A549 (cell line): ENCODE results near the gene AUTS2. TPM values are rescaled to one million over a fixed set of nuclear protein-coding genes. Genes with fewer than 3 reads are reported as not detected.

ENCODE experiments used
- ATAC-seq, 2 experiments: fragments of 200-7000 bp in 1 of 2; fragments of >200 bp in 1 of 2; cut with Nextera tagmentation in 1 of 2; cut with Tn5 transposase in 1 of 2; 3 replicates each; pipeline versions ENCODE4 v1.8.0 to v1.9.1; 2018 to 2020; ENCODE audit warnings: mild to moderate bottlenecking in 1 of 2, moderate library complexity in 1 of 2
- CTCF ChIA-PET: fragments of 300-600 bp; sonication (Branson Sonifier 250); formaldehyde crosslinking; extraction: SDS; loops from one replicate; lab custom pipeline; 2021; ENCODE audit warnings: antibody characterized with exemption, inconsistent platforms; lab: Yijun Ruan, JAX
- POLR2A ChIA-PET: fragments of 350-600 bp; formaldehyde crosslinking; extraction: SDS; loops from one replicate; lab custom pipeline; 2021; ENCODE audit warnings: antibody characterized with exemption, inconsistent platforms; lab: Yijun Ruan, JAX
- DNase-seq, 2 experiments: peaks; one replicate each; pipeline versions ENCODE4 v3.0.0 to v3.0.0-alpha.2; 2011 to 2016; ENCODE audit warnings: low read depth in 1 of 2, low spot score in 1 of 2
- FAIRE-seq: peaks from 2 replicates; lab custom pipeline; 2011; peaks lifted over from hg19 to GRCh38; lab: Jason Lieb, UNC
- H3K27ac ChIP-seq, 2 experiments: fragments of >200 bp; sonication (Bioruptor Twin); formaldehyde crosslinking; 3 replicates each; pipeline ENCODE4 v1.5.1; 2016 to 2017
- H3K4me1 ChIP-seq: fragments of >200 bp; sonication (Bioruptor Twin); formaldehyde crosslinking; 3 replicates; pipeline ENCODE4 v1.6.1; 2016
- H3K4me2 ChIP-seq: fragments of >200 bp; sonication (Bioruptor Twin); formaldehyde crosslinking; 3 replicates; pipeline ENCODE4 v1.6.1; 2016
- H3K4me3 ChIP-seq: fragments of >200 bp; sonication (Bioruptor Twin); formaldehyde crosslinking; 3 replicates; pipeline ENCODE4 v1.5.1; 2016
- H3K9me3 ChIP-seq: fragments of >200 bp; sonication (Bioruptor Twin); formaldehyde crosslinking; 3 replicates; pipeline ENCODE4 v1.6.1; 2016
- BHLHE40 ChIP-seq: IDR thresholded peaks from 2 replicates; pipeline ENCODE4 v1.6.1; 2012; ENCODE audit warnings: low read depth, low read length, inconsistent platforms
- CHD4 ChIP-seq: fragments of 200-600 bp; sonication (generic); IDR thresholded peaks from 2 replicates; pipeline ENCODE4 v1.6.1; 2016; ENCODE audit warnings: antibody characterized with exemption, mild to moderate bottlenecking, borderline replicate concordance
- EHMT2 ChIP-seq: fragments of 200-600 bp; sonication (generic); IDR thresholded peaks from 2 replicates; pipeline ENCODE4 v1.6.1; 2016; ENCODE audit warnings: antibody characterized with exemption, low read depth, mild to moderate bottlenecking, moderate library complexity
- EP300 ChIP-seq, 2 experiments: fragments of >200 bp; sonication (Bioruptor Twin); formaldehyde crosslinking; IDR thresholded peaks; 2 replicates in 1 of 2; 3 replicates in 1 of 2; pipeline ENCODE4 v1.6.1; 2016 to 2017
- FOSB ChIP-seq: fragments of 250-450 bp; sonication (Bioruptor Pico); IDR thresholded peaks from 2 replicates; pipeline ENCODE4 v1.5.0; 2020; ENCODE audit warnings: mild to moderate bottlenecking, moderate library complexity
- FOXS1 ChIP-seq: fragments of 250-450 bp; sonication (Bioruptor Pico); IDR thresholded peaks from 2 replicates; pipeline ENCODE4 v1.5.0; 2020; ENCODE audit warnings: mild to moderate bottlenecking, moderate library complexity
- GATA3 ChIP-seq: IDR thresholded peaks from 2 replicates; pipeline ENCODE4 v1.6.1; 2012; ENCODE audit warnings: borderline replicate concordance
- HDAC2 ChIP-seq: fragments of 200-600 bp; sonication (generic); IDR thresholded peaks from 2 replicates; pipeline ENCODE4 v1.6.1; 2016
- HOXB5 ChIP-seq: fragments of 250-450 bp; sonication (Bioruptor Pico); IDR thresholded peaks from 2 replicates; pipeline ENCODE4 v1.5.0; 2020; ENCODE audit warnings: mild to moderate bottlenecking, moderate library complexity
- JUN ChIP-seq, 2 experiments: fragments of >200 bp; sonication (Bioruptor Twin); formaldehyde crosslinking; IDR thresholded peaks; 2 replicates in 1 of 2; 3 replicates in 1 of 2; pipeline ENCODE4 v1.6.1; 2016 to 2017
- KDM1A ChIP-seq: fragments of 200-600 bp; sonication (generic); IDR thresholded peaks from 2 replicates; pipeline ENCODE4 v1.6.1; 2016; ENCODE audit warnings: low read depth, mild to moderate bottlenecking
- MAZ ChIP-seq: fragments of 150-350 bp; IDR thresholded peaks from 2 replicates; pipeline ENCODE4 v1.6.1; 2014; ENCODE audit warnings: antibody characterized with exemption, low read depth, low read length, borderline replicate concordance
- MYC ChIP-seq: IDR thresholded peaks from 2 replicates; pipeline ENCODE4 v1.6.1; 2012; ENCODE audit warnings: mild to moderate bottlenecking, inconsistent platforms, low read length, improper control_type of control experiment, borderline replicate concordance
- PHF8 ChIP-seq: fragments of 200-600 bp; sonication (generic); IDR thresholded peaks from 2 replicates; pipeline ENCODE4 v1.6.1; 2016; ENCODE audit warnings: low read depth, mild to moderate bottlenecking, antibody characterized with exemption, moderate library complexity, borderline replicate concordance
- POLR2A ChIP-seq: IDR thresholded peaks from 2 replicates; pipeline ENCODE4 v1.6.1; 2012; ENCODE audit warnings: mild to moderate bottlenecking, low read length
- POLR2AphosphoS2 ChIP-seq: conservative IDR thresholded peaks from 2 replicates; pipeline ENCODE4 v1.6.1; 2012; ENCODE audit warnings: low read length, improper control_type of control experiment, inconsistent platforms
- RARB ChIP-seq: fragments of 250-450 bp; sonication (Bioruptor Pico); IDR thresholded peaks from 2 replicates; pipeline ENCODE4 v1.8.0; 2021; ENCODE audit warnings: mild to moderate bottlenecking, moderate library complexity
- RFX5 ChIP-seq: fragments of 450-650 bp; IDR thresholded peaks from 2 replicates; pipeline ENCODE4 v1.7.1; 2014; ENCODE audit warnings: antibody characterized with exemption, mild to moderate bottlenecking, moderate library complexity
- SREBF2 ChIP-seq: fragments of 450-650 bp; IDR thresholded peaks from 2 replicates; pipeline ENCODE4 v1.6.1; 2014; ENCODE audit warnings: mild to moderate bottlenecking, moderate library complexity
- ZC3H11A ChIP-seq: fragments of 450-650 bp; IDR thresholded peaks from 2 replicates; pipeline ENCODE4 v1.6.1; 2014; ENCODE audit warnings: antibody characterized with exemption, mild to moderate bottlenecking
- ZFP36 ChIP-seq: fragments of 450-650 bp; IDR thresholded peaks from 2 replicates; pipeline ENCODE4 v1.6.1; 2014; ENCODE audit warnings: borderline replicate concordance; ENCODE audit not compliant: partially characterized antibody
- ZNF302 ChIP-seq: fragments of 250-450 bp; sonication (Bioruptor Pico); IDR thresholded peaks from 2 replicates; pipeline ENCODE4 v1.9.0; 2021; ENCODE audit warnings: inconsistent platforms, mild to moderate bottlenecking, moderate library complexity
- ZSCAN20 ChIP-seq: fragments of 250-450 bp; sonication (Bioruptor Pico); IDR thresholded peaks from 2 replicates; pipeline ENCODE4 v1.8.0; 2022; ENCODE audit warnings: mild to moderate bottlenecking, moderate library complexity
- WGBS: methylation state at CpG from one replicate; pipeline ENCODE4 v1.1.6; 2017; ENCODE audit errors: missing lambda C conversion rate; 5-methylcytosine and 5-hydroxymethylcytosine counted together
- polyA plus RNA-seq, 4 experiments: library from polyadenylated mRNA; depleted of rRNA in 3 of 4; stranded (reverse); fragments of >200 nt; fragmentation: RNase III in 1 of 4; extraction: RNeasy Plus Mini Kit Qiagen cat#74134 plus additional on column Dnase treatment in 1 of 4; gene quantifications; 2 replicates in 3 of 4; 3 replicates in 1 of 4; pipeline ENCODE4 v1.2.3, GENCODE V29; 2011 to 2017
- TF ChIP-seq, protein P1 (sequence below): fragments of 250-450 bp; sonication (Bioruptor Pico); IDR thresholded peaks from 2 replicates; pipeline ENCODE4 v1.5.0; 2020; ENCODE audit warnings: low read depth, mild to moderate bottlenecking, moderate library complexity
- TF ChIP-seq, protein P2 (sequence below): fragments of >200 bp; sonication (Bioruptor Twin); formaldehyde crosslinking; IDR thresholded peaks from 2 replicates; pipeline ENCODE4 v1.6.1; 2016
- TF ChIP-seq, protein P3 (sequence below): fragments of 250-450 bp; sonication (Bioruptor Pico); IDR thresholded peaks from 2 replicates; pipeline ENCODE4 v1.5.0; 2021; ENCODE audit warnings: mild to moderate bottlenecking, moderate library complexity, borderline replicate concordance
- TF ChIP-seq, protein P4 (sequence below): fragments of 450-650 bp; IDR thresholded peaks from 2 replicates; pipeline ENCODE4 v1.6.1; 2014; ENCODE audit warnings: antibody characterized with exemption
- TF ChIP-seq, protein P5 (sequence below): fragments of >200 bp; sonication (Bioruptor Twin); formaldehyde crosslinking; IDR thresholded peaks from 3 replicates; pipeline ENCODE4 v1.5.1; 2016

The AUTS2 gene
- polyA plus RNA-seq, 2 of the 4 experiments (the other 2 are of a cell fraction): 1.6 to 3.6 TPM

DNA sequence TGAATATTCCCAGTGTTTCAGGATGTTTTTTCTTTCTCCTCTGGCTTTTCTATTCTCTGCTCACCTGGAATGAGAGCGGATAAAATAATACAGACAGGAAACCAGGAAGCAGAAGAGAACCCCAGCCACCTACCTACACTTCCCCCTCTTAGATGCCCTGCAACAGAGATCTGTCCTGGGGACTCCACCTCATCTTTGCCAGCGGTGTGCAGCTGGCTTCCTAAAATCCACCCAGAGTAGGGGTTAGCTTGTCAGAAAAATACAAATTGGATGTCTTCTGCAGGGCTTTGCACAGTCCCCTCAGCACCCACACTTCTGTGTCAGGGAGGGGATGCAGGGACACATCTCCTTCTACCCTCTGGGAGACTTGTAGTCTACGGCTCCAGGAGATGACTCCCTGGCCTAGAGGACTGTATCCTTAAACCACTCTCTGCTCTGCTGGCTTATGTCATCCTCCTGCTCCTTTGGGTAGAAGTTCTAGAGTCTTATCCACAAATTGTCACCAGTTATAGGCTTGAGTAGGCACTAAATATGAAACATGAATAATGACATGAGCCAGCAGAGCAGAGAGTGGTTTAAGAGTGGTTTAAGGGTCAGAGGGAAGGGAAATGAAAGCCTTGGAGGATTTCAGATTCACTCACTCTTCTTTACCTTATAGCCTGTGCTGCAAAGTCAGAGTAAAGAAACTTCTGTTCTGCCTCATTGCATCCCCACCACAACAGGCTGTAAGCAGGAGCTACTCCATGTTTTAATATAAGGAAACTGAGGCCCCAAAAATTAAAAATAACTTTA is 749.4 kb downstream of the AUTS2 start:
- CTCF ChIA-PET: no interaction called here
- H3K4me3 ChIP-seq: no peak overlapping the region
- no peak for TF ChIP-seq GATA3
- TF ChIP-seq, protein P1, sequence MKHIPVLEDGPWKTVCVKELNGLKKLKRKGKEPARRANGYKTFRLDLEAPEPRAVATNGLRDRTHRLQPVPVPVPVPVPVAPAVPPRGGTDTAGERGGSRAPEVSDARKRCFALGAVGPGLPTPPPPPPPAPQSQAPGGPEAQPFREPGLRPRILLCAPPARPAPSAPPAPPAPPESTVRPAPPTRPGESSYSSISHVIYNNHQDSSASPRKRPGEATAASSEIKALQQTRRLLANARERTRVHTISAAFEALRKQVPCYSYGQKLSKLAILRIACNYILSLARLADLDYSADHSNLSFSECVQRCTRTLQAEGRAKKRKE (CRISPR knock-in tag): no peak
- TF ChIP-seq POLR2A: no peak
- no peak for TF ChIP-seq HOXB5
- no peak for TF ChIP-seq MAZ
- TF ChIP-seq HDAC2: no peak
- no peak for TF ChIP-seq CHD4
- no peak for TF ChIP-seq ZFP36
- no peak for TF ChIP-seq PHF8
- TF ChIP-seq FOSB (CRISPR knock-in tag): no peak
- TF ChIP-seq RARB (CRISPR knock-in tag): no peak
- TF ChIP-seq, protein P2, sequence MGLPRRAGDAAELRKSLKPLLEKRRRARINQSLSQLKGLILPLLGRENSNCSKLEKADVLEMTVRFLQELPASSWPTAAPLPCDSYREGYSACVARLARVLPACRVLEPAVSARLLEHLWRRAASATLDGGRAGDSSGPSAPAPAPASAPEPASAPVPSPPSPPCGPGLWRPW: no peak
- no peak for TF ChIP-seq POLR2AphosphoS2
- TF ChIP-seq, protein P3, sequence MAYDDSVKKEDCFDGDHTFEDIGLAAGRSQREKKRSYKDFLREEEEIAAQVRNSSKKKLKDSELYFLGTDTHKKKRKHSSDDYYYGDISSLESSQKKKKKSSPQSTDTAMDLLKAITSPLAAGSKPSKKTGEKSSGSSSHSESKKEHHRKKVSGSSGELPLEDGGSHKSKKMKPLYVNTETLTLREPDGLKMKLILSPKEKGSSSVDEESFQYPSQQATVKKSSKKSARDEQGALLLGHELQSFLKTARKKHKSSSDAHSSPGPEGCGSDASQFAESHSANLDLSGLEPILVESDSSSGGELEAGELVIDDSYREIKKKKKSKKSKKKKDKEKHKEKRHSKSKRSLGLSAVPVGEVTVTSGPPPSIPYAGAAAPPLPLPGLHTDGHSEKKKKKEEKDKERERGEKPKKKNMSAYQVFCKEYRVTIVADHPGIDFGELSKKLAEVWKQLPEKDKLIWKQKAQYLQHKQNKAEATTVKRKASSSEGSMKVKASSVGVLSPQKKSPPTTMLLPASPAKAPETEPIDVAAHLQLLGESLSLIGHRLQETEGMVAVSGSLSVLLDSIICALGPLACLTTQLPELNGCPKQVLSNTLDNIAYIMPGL (CRISPR knock-in tag): no peak
- TF ChIP-seq ZNF302 (CRISPR knock-in tag): no peak
- no peak for TF ChIP-seq JUN (IDR thresholded peaks at IDR 0.05)
- no peak for DNase-seq
- H3K27ac ChIP-seq: no peak overlapping the region
- H3K9me3 ChIP-seq: no peaks in the 10 kb centered on the region
- no peak for FAIRE-seq
- POLR2A ChIA-PET: no interaction called here
- 21% methylated on average over 3 of the region's 3 CpGs for WGBS
- no peak for ATAC-seq
- H3K4me1 ChIP-seq: no peaks in the 10 kb centered on the region
- H3K4me2 ChIP-seq: no peak overlapping the region

DNA sequence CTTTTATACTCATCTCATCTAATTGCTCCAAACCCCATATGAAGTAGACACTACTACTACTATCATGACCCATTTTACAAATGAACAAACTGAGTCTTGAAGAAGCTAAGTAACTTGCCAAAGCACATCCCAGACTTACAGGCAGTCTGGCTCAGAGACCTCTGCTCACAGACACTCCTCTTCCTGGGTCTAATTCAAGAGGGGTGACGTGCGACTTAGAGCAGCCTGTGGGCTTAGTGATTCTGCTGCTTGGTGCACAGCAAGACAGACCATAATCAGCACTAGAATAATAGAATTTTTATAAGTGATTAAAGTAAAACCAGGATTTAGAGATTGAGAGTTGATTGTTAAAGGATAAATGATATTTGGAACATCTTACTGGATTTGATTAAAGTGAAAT is 750.8 kb downstream of the AUTS2 start:
- Histone ChIP-seq H3K4me3 (no peak overlapping the region), H3K27ac (no peak overlapping the region), H3K4me2 (no peak overlapping the region), H3K4me1 (no peaks in the 10 kb centered on the region), H3K9me3 (no peaks in the 10 kb centered on the region)
- ChIA-PET CTCF (interaction anchor here (0.6 kb wide), 1 partner anchor 13 kb away, joined by 3 read pairs; no protein-coding TSS in a partner anchor), POLR2A (no interaction called here)
- no peak for DNase-seq
- 52% methylated on average over 2 of the region's 2 CpGs for WGBS
- no peak for FAIRE-seq
- ATAC-seq: no peak
- TF ChIP-seq, protein P4, sequence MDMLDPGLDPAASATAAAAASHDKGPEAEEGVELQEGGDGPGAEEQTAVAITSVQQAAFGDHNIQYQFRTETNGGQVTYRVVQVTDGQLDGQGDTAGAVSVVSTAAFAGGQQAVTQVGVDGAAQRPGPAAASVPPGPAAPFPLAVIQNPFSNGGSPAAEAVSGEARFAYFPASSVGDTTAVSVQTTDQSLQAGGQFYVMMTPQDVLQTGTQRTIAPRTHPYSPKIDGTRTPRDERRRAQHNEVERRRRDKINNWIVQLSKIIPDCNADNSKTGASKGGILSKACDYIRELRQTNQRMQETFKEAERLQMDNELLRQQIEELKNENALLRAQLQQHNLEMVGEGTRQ: no peak
- no peak for TF ChIP-seq BHLHE40
- no peak for TF ChIP-seq RFX5
- TF ChIP-seq FOXS1 (CRISPR knock-in tag): no peak
- TF ChIP-seq ZC3H11A: no peak
- no peak for TF ChIP-seq ZSCAN20 (CRISPR knock-in tag)
- TF ChIP-seq ZNF302 (CRISPR knock-in tag): no peak
- no peak for TF ChIP-seq GATA3
- no peak for TF ChIP-seq KDM1A
- no peak for TF ChIP-seq SREBF2
- TF ChIP-seq, protein P5, sequence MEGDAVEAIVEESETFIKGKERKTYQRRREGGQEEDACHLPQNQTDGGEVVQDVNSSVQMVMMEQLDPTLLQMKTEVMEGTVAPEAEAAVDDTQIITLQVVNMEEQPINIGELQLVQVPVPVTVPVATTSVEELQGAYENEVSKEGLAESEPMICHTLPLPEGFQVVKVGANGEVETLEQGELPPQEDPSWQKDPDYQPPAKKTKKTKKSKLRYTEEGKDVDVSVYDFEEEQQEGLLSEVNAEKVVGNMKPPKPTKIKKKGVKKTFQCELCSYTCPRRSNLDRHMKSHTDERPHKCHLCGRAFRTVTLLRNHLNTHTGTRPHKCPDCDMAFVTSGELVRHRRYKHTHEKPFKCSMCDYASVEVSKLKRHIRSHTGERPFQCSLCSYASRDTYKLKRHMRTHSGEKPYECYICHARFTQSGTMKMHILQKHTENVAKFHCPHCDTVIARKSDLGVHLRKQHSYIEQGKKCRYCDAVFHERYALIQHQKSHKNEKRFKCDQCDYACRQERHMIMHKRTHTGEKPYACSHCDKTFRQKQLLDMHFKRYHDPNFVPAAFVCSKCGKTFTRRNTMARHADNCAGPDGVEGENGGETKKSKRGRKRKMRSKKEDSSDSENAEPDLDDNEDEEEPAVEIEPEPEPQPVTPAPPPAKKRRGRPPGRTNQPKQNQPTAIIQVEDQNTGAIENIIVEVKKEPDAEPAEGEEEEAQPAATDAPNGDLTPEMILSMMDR: no peak
- no peak for TF ChIP-seq EHMT2
- TF ChIP-seq MYC: no peak
- TF ChIP-seq JUN (IDR thresholded peaks at IDR 0.05): no peak
- no peak for TF ChIP-seq EP300 (IDR thresholded peaks at IDR 0.05)
